SU-DHL-6 (cell line): ENCODE data around the gene MDN1.

Source experiments
- H2AFZ ChIP-seq: fragments of 200-600 bp; sonication (generic); 2 replicates; pipeline ENCODE4 v1.6.1; 2014; ENCODE audit warnings: low read depth, mild to moderate bottlenecking, moderate library complexity, mixed read lengths, antibody characterized with exemption, low read length; ENCODE audit not compliant: severe bottlenecking
- H3F3A ChIP-seq: fragments of 200-600 bp; shearing (Covaris generic); 2 replicates; pipeline ENCODE4 v1.6.0; 2016; ENCODE audit warnings: antibody characterized with exemption, mild to moderate bottlenecking; ENCODE audit not compliant: insufficient read depth
- H3K27ac ChIP-seq: fragments of 200-600 bp; sonication (generic); 2 replicates; pipeline ENCODE4 v1.5.1; 2016; ENCODE audit warnings: low read depth, mild to moderate bottlenecking, low read length, moderate library complexity, mixed read lengths
- H3K27me3 ChIP-seq: fragments of 200-600 bp; sonication (generic), shearing (Covaris generic); 2 replicates; pipeline ENCODE4 v1.6.0; 2014; ENCODE audit warnings: mild to moderate bottlenecking, low read length
- H3K36me3 ChIP-seq: fragments of 200-600 bp; sonication (generic); 2 replicates; pipeline ENCODE4 v1.6.1; 2014; ENCODE audit warnings: mild to moderate bottlenecking, low read length, mixed read lengths
- H3K4me2 ChIP-seq: fragments of 300-600, 200-600 bp; shearing (Covaris generic), sonication (generic); 2 replicates; pipeline ENCODE4 v1.6.0; 2014; ENCODE audit warnings: low read length, low read depth, mild to moderate bottlenecking; ENCODE audit not compliant: poor library complexity, severe bottlenecking
- H3K4me3 ChIP-seq: fragments of 200-600 bp; sonication (generic); 2 replicates; pipeline ENCODE4 v1.5.1; 2014; ENCODE audit warnings: antibody characterized with exemption, low read length, mild to moderate bottlenecking, mixed read lengths; ENCODE audit not compliant: insufficient read depth, poor library complexity, severe bottlenecking
- H3K79me2 ChIP-seq: fragments of 200-600 bp; sonication (generic); 2 replicates; pipeline ENCODE4 v1.6.1; 2014; ENCODE audit warnings: mild to moderate bottlenecking, low read length, moderate library complexity; ENCODE audit not compliant: insufficient read depth
- H3K9ac ChIP-seq: fragments of 200-600 bp; sonication (generic); 2 replicates; pipeline ENCODE4 v1.7.0; 2014; ENCODE audit warnings: mild to moderate bottlenecking, low read length
- H3K9me2 ChIP-seq: fragments of 200-600 bp; sonication (generic); replicated peaks from 2 replicates; pipeline ENCODE4 v1.6.1; 2014; ENCODE audit warnings: low read length; ENCODE audit not compliant: insufficient read depth
- H3K9me3 ChIP-seq: fragments of 200-600 bp; sonication (generic); 2 replicates; pipeline ENCODE4 v1.6.1; 2014; ENCODE audit warnings: low read length, mixed read lengths; ENCODE audit not compliant: insufficient read depth
- H4K20me1 ChIP-seq: fragments of 200-600 bp; sonication (generic); 2 replicates; pipeline ENCODE4 v1.6.1; 2014; ENCODE audit warnings: low read depth, mild to moderate bottlenecking, antibody characterized with exemption, low read length, moderate library complexity, mixed read lengths
- EZH2phosphoT487 ChIP-seq: fragments of 200-600 bp; sonication (generic), shearing (Covaris generic); conservative IDR thresholded peaks from 2 replicates; pipeline ENCODE4 v1.6.1; 2018; ENCODE audit warnings: mild to moderate bottlenecking, antibody characterized with exemption, low read length, moderate library complexity, mixed read lengths
- TF ChIP-seq, protein P1 (sequence below): fragments of 200-600 bp; sonication (generic); IDR thresholded peaks from one replicate; pipeline ENCODE4 v1.5.1; 2017; ENCODE audit warnings: antibody characterized with exemption, mild to moderate bottlenecking, low read length, moderate library complexity; ENCODE audit not compliant: insufficient read depth, poor library complexity, severe bottlenecking

MDN1 gene

DNA sequence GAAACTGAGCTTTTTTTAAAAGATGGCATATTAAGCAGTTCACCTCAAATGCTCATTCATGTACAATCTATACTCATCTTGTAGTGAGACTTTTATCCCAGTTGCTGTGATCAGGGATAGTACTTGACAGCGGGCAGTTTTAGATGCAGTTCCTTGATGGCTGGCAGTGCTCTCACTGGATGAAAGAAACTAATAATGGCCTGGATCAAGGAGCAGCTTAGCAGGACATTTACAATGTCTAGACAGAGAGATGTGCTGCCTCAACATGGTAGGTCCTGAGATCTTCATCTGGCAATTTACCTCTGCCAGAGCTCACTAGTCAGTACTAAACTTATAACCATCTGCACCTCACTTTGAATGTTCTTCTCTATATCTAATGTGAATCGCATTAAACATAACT, 134.3 kb downstream of the MDN1 start:
- no peaks in the 10 kb centered on the region for H3F3A ChIP-seq
- no peak overlapping the region for H3K4me3 ChIP-seq
- H3K36me3 ChIP-seq, result peaks cover 26% of the 10 kb centered on the region; the same call in 1 of the 2 replicates
- H3K9ac ChIP-seq, result no peak overlapping the region
- TF ChIP-seq EZH2phosphoT487, result no peak
- TF ChIP-seq, protein P1, sequence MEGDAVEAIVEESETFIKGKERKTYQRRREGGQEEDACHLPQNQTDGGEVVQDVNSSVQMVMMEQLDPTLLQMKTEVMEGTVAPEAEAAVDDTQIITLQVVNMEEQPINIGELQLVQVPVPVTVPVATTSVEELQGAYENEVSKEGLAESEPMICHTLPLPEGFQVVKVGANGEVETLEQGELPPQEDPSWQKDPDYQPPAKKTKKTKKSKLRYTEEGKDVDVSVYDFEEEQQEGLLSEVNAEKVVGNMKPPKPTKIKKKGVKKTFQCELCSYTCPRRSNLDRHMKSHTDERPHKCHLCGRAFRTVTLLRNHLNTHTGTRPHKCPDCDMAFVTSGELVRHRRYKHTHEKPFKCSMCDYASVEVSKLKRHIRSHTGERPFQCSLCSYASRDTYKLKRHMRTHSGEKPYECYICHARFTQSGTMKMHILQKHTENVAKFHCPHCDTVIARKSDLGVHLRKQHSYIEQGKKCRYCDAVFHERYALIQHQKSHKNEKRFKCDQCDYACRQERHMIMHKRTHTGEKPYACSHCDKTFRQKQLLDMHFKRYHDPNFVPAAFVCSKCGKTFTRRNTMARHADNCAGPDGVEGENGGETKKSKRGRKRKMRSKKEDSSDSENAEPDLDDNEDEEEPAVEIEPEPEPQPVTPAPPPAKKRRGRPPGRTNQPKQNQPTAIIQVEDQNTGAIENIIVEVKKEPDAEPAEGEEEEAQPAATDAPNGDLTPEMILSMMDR, result no peak
- H3K9me3 ChIP-seq, result no peaks in the 10 kb centered on the region
- H3K9me2 ChIP-seq, result no peaks in the 10 kb centered on the region
- H4K20me1 ChIP-seq, result no peaks in the 10 kb centered on the region
- no peaks in the 10 kb centered on the region for H3K79me2 ChIP-seq
- H3K27me3 ChIP-seq, result no peaks in the 10 kb centered on the region
- no peak overlapping the region for H3K4me2 ChIP-seq
- no peak overlapping the region for H3K27ac ChIP-seq
- H2AFZ ChIP-seq, result no peak overlapping the region

GRCh38 chr6:89682991-89683390, 136.6 kb downstream of the MDN1 start:
- H3K79me2 ChIP-seq, result no peaks in the 10 kb centered on the region
- TF ChIP-seq, protein P1, result no peak
- no peak for TF ChIP-seq EZH2phosphoT487
- H3K9ac ChIP-seq, result no peak overlapping the region
- H3K27ac ChIP-seq, result no peak overlapping the region
- H3K4me3 ChIP-seq, result no peak overlapping the region
- H3K36me3 ChIP-seq, result peaks cover 23% of the 10 kb centered on the region; the same call in 1 of the 2 replicates
- no peaks in the 10 kb centered on the region for H3K9me2 ChIP-seq
- no peaks in the 10 kb centered on the region for H3F3A ChIP-seq
- H3K27me3 ChIP-seq, result no peaks in the 10 kb centered on the region
- no peak overlapping the region for H3K4me2 ChIP-seq
- no peaks in the 10 kb centered on the region for H3K9me3 ChIP-seq
- H4K20me1 ChIP-seq, result no peaks in the 10 kb centered on the region
- no peak overlapping the region for H2AFZ ChIP-seq

- Histone ChIP-seq H3K9me2 (no peaks in the 10 kb centered on the region), H3K4me2 (no peak overlapping the region), H3K79me2 (no peaks in the 10 kb centered on the region), H3K4me3 (no peak overlapping the region), H3K9ac (no peak overlapping the region), H3F3A (no peaks in the 10 kb centered on the region), H3K27ac (no peak overlapping the region), H2AFZ (no peak overlapping the region), H4K20me1 (no peaks in the 10 kb centered on the region), H3K36me3 (peaks cover 19% of the 10 kb centered on the region; the same call in 1 of the 2 replicates), H3K9me3 (no peaks in the 10 kb centered on the region), H3K27me3 (no peaks in the 10 kb centered on the region)
- TF ChIP-seq, protein P1, result no peak
- no peak for TF ChIP-seq EZH2phosphoT487
These were observed 137.5 kb downstream of the MDN1 start for GRCh38 chr6:89681983-89682564.
